ENCODE data around the gene IL19.

- TF ChIP-seq, protein P1, sequence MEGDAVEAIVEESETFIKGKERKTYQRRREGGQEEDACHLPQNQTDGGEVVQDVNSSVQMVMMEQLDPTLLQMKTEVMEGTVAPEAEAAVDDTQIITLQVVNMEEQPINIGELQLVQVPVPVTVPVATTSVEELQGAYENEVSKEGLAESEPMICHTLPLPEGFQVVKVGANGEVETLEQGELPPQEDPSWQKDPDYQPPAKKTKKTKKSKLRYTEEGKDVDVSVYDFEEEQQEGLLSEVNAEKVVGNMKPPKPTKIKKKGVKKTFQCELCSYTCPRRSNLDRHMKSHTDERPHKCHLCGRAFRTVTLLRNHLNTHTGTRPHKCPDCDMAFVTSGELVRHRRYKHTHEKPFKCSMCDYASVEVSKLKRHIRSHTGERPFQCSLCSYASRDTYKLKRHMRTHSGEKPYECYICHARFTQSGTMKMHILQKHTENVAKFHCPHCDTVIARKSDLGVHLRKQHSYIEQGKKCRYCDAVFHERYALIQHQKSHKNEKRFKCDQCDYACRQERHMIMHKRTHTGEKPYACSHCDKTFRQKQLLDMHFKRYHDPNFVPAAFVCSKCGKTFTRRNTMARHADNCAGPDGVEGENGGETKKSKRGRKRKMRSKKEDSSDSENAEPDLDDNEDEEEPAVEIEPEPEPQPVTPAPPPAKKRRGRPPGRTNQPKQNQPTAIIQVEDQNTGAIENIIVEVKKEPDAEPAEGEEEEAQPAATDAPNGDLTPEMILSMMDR (IDR thresholded peaks at IDR 0.05; ENCODE audit: insufficient read depth, low read length): no peak
- TF ChIP-seq POLR2AphosphoS5 (IDR thresholded peaks at IDR 0.05; ENCODE audit: low read depth): no peak
Measured at GRCh38 chr1:206737729-206738201, 32.8 kb upstream of the IL19 start.
